Lower lobe of right lung (tissue), 2 donors: ENCODE measurements around the gene DDB1. TPM values are rescaled to one million over a fixed set of nuclear protein-coding genes. Genes with fewer than 3 reads are reported as not detected.
A peak's percentile ranks its signal among the peaks of the same experiment; 100 is the strongest.

Experiments used
- ATAC-seq, 2 donors: fragments of 200-7000 bp; cut with Tn5 transposase; one replicate each; pipeline ENCODE4 v1.9.1; 2020 to 2022; ENCODE audit warnings: mild to moderate bottlenecking in 2 of 2, moderate library complexity in 2 of 2
- DNase-seq: peaks from one replicate; pipeline ENCODE4 v3.0.0-alpha.2; 2020
- H3K27ac ChIP-seq: fragments of 200-600 bp; one replicate; pipeline ENCODE4 v1.8.0; 2022
- H3K27me3 ChIP-seq: fragments of 200-600 bp; one replicate; pipeline ENCODE4 v1.8.0; 2022; ENCODE audit warnings: low read depth
- H3K36me3 ChIP-seq: fragments of 200-600 bp; one replicate; pipeline ENCODE4 v1.8.0; 2022; ENCODE audit warnings: mild to moderate bottlenecking
- H3K4me1 ChIP-seq: fragments of 200-600 bp; one replicate; pipeline ENCODE4 v1.8.0; 2022
- H3K4me3 ChIP-seq: fragments of 200-600 bp; one replicate; pipeline ENCODE4 v1.8.0; 2022; ENCODE audit warnings: mild to moderate bottlenecking
- H3K9me3 ChIP-seq: fragments of 200-600 bp; one replicate; pipeline ENCODE4 v1.8.0; 2022
- CTCF ChIP-seq: fragments of 200-600 bp; IDR thresholded peaks from one replicate; pipeline ENCODE4 v1.8.0; 2022; ENCODE audit warnings: antibody characterized with exemption, mild to moderate bottlenecking
- intact Hi-C: fragments of 100-400 bp; cut with DNase I; formaldehyde crosslinking; loops from one replicate; pipeline ENCODE4 v1.11.0; 2022
- total RNA-seq: library from RNA; stranded (reverse); fragmentation: NEBNext Ultra II Directional; extraction: Animal tissue kit (Norgen Biotek cat#: 25700); gene quantifications from one replicate; pipeline ENCODE4 v1.2.1, GENCODE V29; 2021
- donor health status: DM: no; HTN: yes; CAD: no; lungs with severe emphysema.

The DDB1 gene
- total RNA-seq, 1 donor from 2014 or later, result 122 TPM

GRCh38 chr11:61333550-61334433 lies 887 bp upstream of the DDB1 start:
- no peak for ATAC-seq
- intact Hi-C loops, result loop anchor here (10.0 kb wide), 1 partner anchor 61 kb away; the partner anchor contains the start of gene TMEM216

GRCh38 chr11:61332281-61332796 lies 566 bp downstream of the DDB1 start:
- H3K36me3 ChIP-seq, result peaks cover 28% of the 10 kb centered on the region
- intact Hi-C loops, result loop anchor here (10.0 kb wide), 1 partner anchor 62 kb away; the partner anchor contains the start of gene TMEM216
- no peak for TF ChIP-seq CTCF

More at GRCh38 chr11:61333550-61334433, 887 bp upstream of the DDB1 start:
- no peak for TF ChIP-seq CTCF
- Histone ChIP-seq H3K27me3 (no peaks in the 10 kb centered on the region), H3K4me1 (peaks cover 45% of the 10 kb centered on the region), H3K27ac (peak overlapping the region; percentile 92), H3K4me3 (peak overlapping the region; percentile 89), H3K36me3 (peaks cover 13% of the 10 kb centered on the region), H3K9me3 (no peaks in the 10 kb centered on the region)
- no peak for DNase-seq

GRCh38 chr11:61331651-61332050 lies 1.3 kb downstream of the DDB1 start:
- no peak for DNase-seq
- peaks cover 35% of the 10 kb centered on the region for H3K36me3 ChIP-seq
- no peaks in the 10 kb centered on the region for H3K27me3 ChIP-seq
- no peak for TF ChIP-seq CTCF
- H3K4me1 ChIP-seq, result peaks cover 44% of the 10 kb centered on the region
- H3K9me3 ChIP-seq, result no peaks in the 10 kb centered on the region
- ATAC-seq, result no peak
- peak overlapping the region; percentile 92 for H3K27ac ChIP-seq
- peak overlapping the region; percentile 89 for H3K4me3 ChIP-seq
- intact Hi-C loops, result loop anchor here (10.0 kb wide), 1 partner anchor 63 kb away; the partner anchor contains the start of gene TMEM216

More at GRCh38 chr11:61332281-61332796, 566 bp downstream of the DDB1 start:
- DNase-seq (no peak), ATAC-seq (peak in 1 of 2 donors; percentile 1)
- Histone ChIP-seq H3K27me3 (no peaks in the 10 kb centered on the region), H3K9me3 (no peaks in the 10 kb centered on the region), H3K4me1 (peaks cover 45% of the 10 kb centered on the region), H3K4me3 (peak overlapping the region; percentile 89), H3K27ac (peak overlapping the region; percentile 92)

- Histone ChIP-seq H3K4me3 (no peak overlapping the region), H3K36me3 (peaks cover 53% of the 10 kb centered on the region), H3K9me3 (no peaks in the 10 kb centered on the region), H3K4me1 (peaks cover 28% of the 10 kb centered on the region), H3K27ac (no peak overlapping the region), H3K27me3 (no peaks in the 10 kb centered on the region)
- intact Hi-C loops, result loop anchor here (10.0 kb wide), 1 partner anchor 65 kb away; the partner anchor contains the start of gene TMEM216
- no peak for TF ChIP-seq CTCF
- ATAC-seq (no peak), DNase-seq (no peak)
Observed at GRCh38 chr11:61329871-61330270, 3.0 kb downstream of the DDB1 start.

- Histone ChIP-seq H3K4me3 (no peak overlapping the region), H3K4me1 (peaks cover 21% of the 10 kb centered on the region), H3K27me3 (no peaks in the 10 kb centered on the region), H3K9me3 (no peaks in the 10 kb centered on the region), H3K27ac (no peak overlapping the region), H3K36me3 (peaks cover 68% of the 10 kb centered on the region)
- intact Hi-C loops, result no loop called here
- no peak for TF ChIP-seq CTCF
- ATAC-seq, result no peak
- no peak for DNase-seq
Observed at GRCh38 chr11:61328351-61328750, 4.6 kb downstream of the DDB1 start.
